GM10847 (cell line): ENCODE data around the gene SIVA1.

Experiments used
- POLR2A ChIP-seq: IDR thresholded peaks from 2 replicates; pipeline ENCODE4 v1.6.1; 2011; ENCODE audit not compliant: insufficient read length; ENCODE audit errors: extremely low read depth

The SIVA1 gene

DNA sequence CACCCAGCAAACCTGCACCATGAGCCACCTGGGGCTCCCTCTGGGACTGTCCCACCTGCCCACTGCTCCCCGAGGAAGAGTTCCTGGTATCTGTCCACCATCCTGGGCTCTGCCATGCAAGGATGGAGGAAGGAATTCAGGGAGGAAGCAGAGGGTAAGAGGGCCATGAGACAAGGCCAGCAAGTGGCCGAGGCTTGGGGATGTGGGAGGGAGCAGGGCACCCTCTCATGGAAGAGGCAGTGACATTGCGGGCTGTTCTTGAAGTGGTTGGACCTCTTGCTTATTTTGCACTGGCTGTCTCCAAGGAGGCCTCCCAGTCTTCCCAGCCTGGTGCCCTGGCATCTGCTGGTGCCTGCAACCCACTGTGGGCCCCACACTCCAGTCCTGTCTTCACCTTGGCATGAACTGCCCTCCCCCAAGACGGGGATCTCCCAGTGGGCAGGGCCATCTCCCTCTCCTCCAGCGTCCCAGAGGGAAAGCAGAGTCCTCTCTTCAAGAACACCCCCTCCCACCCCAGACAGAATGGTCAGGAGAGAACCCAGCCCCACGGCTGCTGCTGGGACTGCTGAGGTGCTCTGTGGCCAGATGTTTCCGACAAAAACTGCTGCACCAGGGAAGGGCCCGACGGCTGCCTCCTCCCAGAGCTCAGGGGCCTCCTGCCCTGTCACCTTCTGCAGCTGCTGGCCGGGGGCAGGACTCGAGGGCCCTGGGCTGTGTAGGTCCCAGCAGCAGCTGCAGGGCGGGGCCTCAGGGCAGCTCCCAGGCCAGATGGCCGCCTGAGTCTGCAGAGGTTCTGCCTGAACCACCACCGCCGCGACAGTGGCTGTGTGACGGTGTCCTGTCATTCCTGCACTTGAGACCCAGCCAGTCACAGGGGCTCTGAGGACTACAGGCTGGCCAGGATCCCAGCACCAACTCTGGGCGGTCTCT is 44.4 kb downstream of the SIVA1 start:
- TF ChIP-seq POLR2A, result no peak

DNA sequence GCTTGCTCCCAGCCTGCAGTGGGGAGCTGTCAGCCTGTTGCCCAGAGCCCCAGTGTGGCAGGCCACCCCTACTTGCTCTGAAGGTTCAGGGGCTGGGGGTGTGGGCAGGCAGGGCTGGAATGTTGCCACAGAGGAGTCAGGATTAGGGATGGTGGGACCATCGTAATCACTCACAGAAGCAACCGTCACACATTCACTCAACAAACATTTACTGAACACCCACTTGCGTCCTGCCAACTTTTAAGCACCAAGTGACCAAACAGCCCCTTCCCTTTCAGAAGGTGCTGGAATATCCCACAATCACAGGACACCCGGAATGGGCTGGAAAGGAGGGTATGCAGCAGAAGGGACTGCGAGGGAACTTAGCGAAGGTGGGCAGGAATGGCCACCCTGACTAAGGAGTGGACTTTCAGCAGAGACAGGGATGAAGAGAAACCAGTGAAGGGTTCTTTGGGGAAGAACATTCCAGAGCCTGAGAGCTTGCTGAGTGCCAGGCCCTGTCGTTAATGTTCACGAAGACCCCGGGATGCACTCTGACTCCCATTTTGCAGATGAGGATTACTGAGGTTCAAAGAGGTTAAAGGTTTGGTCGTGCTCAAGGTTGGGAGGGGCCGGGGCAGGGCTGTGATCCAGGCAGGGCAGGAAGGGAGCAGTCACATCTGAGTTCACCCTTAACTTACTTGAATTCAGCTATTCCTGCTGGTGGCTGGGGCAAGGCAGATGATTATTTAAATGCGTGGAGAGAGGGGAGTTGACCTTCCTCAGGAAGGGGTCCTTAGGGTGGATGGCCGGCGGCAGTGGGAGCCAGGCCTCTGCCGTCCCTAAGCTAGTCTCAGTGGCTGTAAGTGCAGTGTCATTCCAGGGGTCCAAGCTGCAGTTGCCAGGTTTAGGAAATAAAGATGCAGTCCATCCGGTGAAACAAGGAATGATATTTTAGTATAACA is 45.6 kb downstream of the SIVA1 start:
- no peak for TF ChIP-seq POLR2A

DNA sequence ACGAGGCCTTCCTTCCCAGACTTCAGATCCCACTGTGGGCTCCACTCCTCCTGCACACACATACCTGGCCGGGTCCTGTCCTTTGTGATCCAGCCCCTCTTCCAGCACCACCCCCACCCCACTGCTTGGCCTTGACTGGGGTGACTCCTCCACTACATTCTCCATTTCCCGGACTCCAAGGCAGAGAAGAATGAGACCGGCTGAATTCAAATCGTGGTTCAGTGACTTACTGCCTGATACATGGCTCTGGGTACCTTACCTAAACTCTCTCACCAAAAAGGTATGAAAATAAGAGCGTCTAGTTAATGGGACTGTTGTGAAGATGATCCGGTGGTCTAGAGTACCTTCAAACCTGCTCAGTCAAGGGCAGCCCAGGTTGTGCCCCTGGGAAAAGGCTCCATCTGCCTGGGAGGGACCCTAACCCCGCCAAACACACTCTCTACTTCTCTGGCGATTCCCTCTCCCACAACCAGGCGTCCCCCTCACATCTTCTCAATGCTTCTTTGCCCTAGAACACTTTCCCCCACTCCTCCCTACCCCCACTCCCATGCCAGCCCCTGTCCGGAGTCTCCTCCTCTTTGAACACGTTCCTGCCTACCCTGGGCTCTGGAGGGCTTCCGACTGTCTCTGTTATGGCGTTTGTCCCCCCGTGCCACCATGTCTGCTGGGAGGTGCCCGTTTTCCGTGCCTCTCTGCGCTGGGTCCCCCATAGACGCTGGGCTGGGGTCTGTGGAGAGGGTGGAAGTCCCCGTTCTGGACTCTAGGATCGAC is 46.5 kb downstream of the SIVA1 start:
- TF ChIP-seq POLR2A, result no peak

DNA sequence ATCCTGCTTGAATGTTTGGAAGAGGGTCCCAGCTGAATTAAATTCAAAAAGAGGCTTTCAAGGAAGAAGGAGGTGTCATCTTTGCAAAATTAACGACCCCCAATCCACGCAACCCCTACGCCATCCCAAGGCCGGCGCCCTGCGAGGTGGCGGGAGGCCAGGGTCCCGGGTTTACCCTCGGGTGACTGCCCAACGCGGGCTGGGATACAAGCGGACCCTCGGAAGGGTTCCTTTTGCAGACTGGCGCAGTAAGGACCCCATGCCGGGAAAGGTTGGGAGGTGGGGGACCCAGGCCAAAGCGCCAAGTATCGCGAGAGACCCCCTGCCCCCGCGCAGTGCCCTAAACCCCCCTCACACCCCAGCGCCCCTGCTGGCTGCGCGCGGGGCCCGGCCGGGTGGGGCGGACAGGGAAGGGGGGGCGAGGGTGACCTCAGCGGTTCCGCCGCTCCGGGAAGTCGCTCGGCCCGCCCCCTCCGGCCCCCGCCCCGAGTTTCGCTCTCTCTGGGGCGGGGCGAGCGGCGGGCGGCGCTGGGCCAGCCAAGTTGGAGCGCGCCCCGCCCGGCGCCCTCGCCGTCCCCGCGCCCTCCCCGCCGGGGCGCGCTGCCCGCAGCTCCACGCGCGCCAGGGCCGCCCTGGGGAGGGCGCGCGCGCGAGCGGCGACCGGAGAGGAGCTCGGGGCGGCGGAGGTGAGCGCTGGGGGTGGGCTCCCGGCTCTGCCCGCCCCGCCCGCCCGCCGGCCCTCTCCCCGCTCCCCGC is 47.2 kb downstream of the SIVA1 start:
- no peak for TF ChIP-seq POLR2A

DNA sequence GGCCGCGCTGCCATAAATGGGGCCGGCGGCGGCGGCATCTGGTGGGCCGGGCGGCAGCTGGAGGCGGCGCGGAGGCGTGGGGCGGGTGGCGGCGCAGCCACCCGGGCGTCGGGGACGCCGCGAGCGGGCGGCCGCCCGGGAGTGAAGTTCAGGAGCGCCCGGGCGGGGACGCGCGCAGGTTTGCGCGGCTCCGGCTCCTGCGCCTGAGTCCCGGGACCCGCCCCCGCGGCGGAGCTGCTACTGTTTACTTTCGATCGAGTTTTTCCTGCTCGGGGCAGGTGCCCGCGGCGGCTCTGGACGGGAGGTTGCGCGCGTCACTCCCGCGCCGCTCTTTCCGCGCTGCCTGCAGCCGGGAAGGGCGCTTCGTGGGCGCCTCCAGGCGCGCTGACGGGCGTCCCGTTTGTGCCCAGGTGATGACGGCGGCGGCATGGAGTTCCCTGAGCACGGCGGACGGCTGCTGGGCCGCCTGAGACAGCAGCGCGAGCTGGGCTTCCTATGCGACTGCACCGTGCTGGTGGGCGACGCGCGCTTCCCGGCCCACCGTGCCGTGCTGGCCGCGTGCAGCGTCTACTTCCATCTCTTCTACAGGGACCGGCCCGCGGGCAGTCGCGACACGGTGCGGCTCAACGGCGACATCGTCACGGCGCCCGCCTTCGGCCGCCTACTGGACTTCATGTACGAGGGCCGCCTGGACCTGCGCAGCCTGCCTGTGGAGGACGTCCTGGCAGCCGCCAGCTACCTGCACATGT is 48.0 kb downstream of the SIVA1 start, which contains the start of gene ZBTB42:
ZBTB42 (plus strand) TSS at position 331 of the 749 bp plus-strand sequence; CDS start at position 428, 97 bp downstream.
- TF ChIP-seq POLR2A, result no peak

DNA sequence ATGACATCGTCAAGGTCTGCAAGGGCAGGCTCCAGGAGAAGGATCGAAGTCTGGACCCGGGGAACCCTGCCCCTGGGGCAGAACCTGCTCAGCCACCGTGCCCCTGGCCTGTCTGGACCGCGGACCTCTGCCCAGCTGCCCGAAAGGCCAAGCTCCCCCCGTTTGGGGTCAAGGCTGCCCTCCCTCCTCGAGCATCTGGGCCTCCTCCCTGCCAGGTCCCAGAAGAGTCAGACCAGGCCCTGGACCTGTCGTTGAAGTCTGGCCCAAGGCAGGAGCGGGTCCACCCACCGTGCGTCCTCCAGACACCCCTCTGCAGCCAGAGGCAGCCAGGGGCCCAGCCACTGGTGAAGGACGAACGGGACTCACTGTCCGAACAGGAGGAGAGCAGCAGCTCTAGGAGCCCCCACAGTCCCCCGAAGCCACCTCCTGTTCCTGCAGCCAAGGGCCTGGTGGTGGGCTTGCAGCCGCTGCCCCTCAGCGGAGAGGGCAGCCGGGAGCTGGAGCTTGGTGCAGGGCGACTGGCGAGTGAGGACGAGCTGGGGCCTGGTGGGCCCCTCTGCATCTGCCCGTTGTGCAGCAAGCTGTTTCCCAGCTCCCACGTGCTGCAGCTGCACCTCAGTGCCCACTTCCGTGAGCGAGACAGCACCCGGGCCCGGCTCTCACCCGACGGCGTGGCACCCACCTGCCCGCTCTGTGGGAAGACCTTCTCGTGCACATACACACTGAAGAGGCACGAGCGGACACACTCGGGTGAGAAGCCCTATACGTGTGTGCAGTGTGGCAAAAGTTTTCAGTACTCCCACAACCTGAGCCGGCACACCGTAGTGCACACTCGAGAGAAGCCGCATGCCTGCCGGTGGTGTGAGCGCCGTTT is 48.8 kb downstream of the SIVA1 start:
- TF ChIP-seq POLR2A, result no peak

DNA sequence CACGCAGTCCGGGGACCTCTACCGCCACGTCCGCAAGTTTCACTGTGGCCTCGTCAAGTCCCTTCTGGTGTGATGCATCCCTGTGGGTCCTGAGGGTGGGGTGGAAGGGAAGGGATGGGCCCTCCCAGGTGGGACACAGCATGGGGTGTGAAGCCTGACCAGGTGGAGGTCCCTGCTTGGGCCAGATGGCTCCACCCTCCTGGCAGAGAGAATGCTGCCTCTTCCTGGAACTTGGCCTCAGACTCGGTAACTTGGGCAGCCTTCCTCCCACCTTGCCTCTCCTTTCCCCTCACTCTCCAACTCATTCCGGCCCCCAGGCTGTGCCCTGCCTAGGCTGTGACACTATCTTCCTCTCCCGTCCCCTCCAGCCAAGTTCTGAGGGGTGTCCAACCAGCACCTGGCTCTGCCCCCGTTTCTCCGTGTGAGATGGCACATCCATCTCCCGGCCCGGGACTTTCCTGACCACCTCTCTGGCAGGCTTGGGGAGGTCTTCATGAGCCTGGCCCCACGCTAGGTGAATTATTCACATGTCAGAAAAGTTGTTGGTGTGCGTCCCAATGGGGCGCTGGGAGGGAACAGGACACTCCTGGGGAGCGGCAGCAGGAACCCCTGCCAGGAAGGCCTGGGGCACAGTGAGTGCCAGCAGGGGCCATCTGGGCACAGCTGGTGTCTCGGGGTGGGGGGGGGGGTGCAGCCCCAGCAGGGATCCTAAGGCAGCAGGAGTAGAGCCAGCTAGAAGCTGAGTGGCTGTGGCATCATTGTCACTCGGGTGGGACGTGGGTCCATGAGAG is 49.6 kb downstream of the SIVA1 start:
- no peak for TF ChIP-seq POLR2A

DNA sequence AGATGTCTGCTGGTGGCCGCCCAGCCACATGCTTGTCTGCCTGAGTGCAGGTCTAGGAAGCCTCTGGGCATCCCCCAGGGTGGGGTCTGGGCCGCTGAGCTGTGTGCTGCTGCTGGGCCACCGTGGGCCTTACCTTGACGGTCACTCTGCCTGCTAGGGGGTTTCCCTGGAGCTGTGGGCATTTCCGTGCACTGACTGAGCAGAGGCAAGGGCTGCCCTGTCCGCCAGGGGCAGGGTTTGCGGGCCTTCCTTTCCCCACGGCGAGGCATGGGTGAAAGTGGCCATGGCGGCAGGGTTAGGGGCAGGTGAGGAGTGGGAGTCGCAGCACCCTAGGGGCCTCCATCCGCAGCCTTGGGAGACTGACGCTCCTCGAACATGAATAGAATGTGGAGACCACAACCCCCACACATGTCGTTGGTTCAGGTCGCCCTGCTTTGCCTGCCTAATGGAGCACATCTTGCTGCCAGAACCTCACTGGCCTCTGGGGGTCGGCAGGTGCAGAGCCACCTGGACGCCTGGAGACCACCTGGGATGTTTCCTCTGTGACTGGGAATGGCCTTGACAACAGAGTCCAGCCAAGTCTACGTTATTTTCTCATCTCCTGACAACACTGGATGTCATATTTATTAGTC is 50.4 kb downstream of the SIVA1 start:
- TF ChIP-seq POLR2A, result no peak

DNA sequence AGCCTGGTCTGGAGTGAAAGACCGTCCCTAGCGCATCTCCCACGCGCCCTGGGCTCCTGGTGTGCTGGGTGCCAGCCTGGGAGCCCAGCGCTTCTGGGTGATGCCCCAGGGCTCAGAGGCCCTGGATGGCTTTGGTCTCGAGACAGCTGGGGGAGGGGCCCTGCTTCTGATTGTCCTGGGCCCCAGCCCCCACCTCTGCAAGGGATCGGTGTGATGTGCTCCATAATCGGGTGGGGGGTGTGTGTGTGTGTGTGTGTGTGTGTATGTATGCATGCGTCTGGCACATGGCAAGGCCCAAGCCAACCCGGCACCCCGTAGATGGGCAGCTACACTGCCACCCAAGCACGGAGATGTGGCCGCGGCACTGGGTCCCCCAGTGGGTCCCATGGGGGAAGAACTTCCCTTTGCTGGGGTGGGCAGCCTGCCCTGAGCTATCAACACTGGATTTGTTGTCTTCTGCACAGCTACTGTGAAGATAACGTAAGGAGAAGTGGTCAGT is 51.0 kb downstream of the SIVA1 start:
- TF ChIP-seq POLR2A, result no peak

DNA sequence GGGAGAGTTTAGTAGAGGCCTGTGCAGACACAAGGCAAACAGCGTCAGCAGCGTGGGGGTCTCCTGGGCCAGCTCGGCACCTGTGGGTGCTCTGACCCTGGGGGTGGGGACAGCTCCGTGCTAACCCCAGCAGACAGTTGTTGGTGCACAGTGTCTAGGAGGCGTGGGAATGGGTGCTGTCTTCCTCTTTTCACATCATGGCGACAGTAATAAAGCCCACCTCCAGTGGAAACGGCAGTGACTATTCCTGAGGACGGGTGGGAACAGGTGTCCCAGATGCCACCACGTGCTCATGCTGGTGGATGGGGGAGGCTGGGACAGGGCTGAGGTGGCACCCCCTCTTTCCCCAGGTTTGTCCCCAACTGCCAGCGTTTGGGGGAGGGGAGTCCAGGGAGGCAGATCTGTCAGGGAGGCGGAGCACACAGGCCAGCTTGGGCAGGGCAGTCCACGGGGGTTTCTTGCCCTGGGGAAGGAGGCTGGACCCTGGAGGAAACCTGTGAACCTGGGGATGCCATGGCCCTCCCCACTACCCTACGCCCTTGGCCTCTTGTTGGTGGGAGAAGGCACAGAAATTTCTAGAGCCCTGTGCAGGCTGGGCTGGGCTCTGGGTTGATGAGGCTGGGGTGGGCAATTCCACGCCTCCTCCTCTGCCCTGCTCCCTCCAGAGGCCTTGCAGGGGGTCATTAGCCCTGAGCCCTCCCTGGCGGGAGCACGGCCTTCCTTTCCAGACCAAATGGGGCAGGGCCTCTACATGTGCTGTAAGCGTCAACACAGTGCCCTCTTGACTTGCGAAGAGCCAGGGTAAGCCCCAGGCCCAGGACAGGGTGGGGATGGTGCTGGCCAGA is 51.8 kb downstream of the SIVA1 start:
- TF ChIP-seq POLR2A, result no peak
